PC-3 (cell line): ENCODE data around the gene NKD1.

Experiments
- CTCF ChIP-seq: fragments of 300-600 bp; sonication (generic); conservative IDR thresholded peaks from 2 replicates; pipeline ENCODE4 v1.5.1; 2017; ENCODE audit warnings: antibody characterized with exemption, low read depth, mild to moderate bottlenecking, low read length
- EZH2phosphoT487 ChIP-seq: fragments of 300-600 bp; sonication (generic); IDR thresholded peaks from 2 replicates; pipeline ENCODE4 v1.6.1; 2018; ENCODE audit warnings: mild to moderate bottlenecking, antibody characterized with exemption, low read length, borderline replicate concordance

GRCh38 chr16:50573947-50574744 lies 25.9 kb downstream of the NKD1 start:
- no peak for TF ChIP-seq CTCF
- no peak for TF ChIP-seq EZH2phosphoT487
